Measurements from ENCODE around the gene PCGF2.

The PCGF2 gene

DNA sequence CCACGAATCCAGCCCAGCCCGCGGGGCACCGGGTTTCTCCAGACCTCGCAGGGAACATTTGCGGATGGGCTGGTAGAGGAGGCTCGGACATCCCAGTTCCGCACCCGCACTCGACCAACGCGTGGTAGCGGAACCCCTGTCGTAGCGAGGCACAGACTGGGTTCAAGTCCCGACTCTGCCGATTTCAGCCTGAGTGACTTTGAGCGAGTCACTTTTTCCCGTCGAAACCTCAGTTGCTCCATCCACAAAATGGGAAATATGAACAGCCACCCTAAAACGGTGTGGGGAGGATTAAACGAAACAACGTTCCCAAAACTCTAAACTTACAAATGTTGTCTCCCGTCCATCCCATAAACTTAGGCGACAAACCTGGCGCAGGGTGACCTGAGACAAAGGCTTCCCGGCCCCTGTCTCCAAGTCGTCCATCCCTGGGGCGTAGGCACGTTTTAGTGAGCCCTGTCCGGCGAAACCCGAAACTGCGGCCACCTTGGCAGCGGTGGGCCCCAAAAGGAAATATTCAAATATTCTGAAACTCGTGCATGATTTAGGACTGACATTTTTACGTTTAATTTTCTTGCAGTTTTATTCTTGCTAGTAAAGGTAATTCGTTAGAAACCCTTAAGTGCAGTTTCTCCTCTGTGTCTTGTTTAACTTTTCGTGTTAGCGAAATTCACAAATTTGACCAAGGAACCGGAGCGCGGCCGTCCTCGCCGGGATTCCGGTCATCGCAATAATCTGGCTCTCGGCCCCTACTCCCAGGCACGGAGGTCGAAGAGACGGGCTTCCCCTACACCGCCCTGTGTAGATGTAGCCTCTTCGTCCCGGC lies 45.0 kb downstream of the PCGF2 start:
- DNase-seq (ENCODE audit: low spot score) = peak; percentile 41

GRCh38 chr17:38702166-38702915 lies 45.8 kb downstream of the PCGF2 start:
- DNase-seq (ENCODE audit: low spot score) = peak; percentile 84

DNA sequence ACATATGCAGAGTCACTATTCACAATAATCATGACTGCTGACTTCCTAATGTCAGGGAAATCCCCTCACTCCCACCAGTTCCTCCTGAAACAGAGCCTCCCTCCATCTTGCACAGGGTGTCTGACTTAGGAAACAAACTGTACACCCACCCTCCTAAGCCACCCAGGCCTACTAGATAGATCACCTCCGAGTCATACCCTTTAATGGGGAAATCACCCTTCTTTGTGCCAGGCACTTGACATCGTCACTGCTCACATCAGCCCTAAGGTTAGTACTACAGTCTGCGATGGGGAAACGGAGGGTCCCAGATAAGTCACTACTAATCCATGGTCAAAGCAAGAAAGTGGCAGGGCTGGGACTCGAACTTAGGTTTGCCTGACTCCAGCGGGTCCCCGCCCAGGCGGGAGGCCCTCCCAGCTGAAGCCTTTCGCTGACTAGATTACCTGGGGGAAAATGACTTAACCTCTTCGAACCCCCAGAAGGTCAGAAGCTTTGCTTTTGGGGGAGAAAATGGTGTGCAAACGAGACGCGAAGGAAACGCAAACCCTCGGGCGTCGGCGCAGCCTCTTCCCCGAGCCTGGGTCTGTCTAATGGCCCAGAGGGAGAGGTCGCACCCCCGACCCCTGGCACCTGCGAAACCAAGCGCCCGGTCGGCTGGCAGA lies 46.5 kb downstream of the PCGF2 start:
- peak; percentile 83 for DNase-seq (ENCODE audit: low spot score)

GRCh38 chr17:38698760-38699159 lies 49.4 kb downstream of the PCGF2 start:
- no peak for DNase-seq (ENCODE audit: low spot score)

- no peak for DNase-seq (ENCODE audit: low spot score)
Observed at GRCh38 chr17:38697061-38697820, 50.9 kb downstream of the PCGF2 start.

GRCh38 chr17:38693700-38694329 lies 54.3 kb downstream of the PCGF2 start:
- no peak for DNase-seq (ENCODE audit: low spot score)

GRCh38 chr17:38691154-38691553 lies 57.0 kb downstream of the PCGF2 start:
- DNase-seq (ENCODE audit: low spot score) = no peak

GRCh38 chr17:38690386-38690785 lies 57.8 kb downstream of the PCGF2 start:
- no peak for DNase-seq (ENCODE audit: low spot score)

DNA sequence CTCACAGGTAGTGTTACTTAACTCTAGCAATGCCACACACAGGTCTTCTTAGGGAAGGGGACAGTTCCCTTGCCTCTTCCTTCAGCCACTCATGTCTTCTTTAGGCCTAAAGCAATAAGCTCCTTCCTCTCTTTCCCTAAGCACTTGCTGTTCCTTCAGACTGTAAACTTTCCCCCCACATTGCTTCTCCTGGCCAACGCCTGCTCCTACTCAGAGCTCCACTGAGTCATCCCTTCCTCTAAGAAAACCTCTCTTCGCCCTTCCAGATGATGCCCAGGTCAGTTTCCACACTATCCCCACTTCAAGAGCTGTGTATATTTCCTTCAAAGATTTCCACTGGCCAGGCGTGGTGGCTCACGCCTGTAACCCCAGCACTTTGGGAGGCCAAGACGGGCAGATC lies 60.9 kb downstream of the PCGF2 start:
- no peak for DNase-seq (ENCODE audit: low spot score)

DNA sequence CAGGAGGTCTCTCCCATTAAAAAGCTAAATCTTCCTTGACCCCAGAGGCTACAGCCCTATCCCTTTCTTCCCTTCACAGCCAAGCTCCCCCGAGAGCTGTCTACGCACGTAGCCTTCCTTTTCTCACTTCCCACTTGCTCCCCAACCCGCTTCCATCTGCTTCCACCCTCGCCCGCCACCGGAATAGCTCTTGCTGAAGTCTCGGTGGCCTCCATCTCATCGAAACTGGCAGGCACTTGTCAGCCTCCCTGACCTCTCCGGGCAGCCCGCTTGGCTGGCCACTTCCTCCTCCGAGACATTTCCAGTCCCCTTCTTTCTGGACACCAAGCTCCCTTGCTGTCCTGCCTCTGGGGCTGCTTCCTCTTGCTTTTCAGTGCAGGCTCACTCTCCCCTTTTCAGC lies 62.6 kb downstream of the PCGF2 start:
- DNase-seq (ENCODE audit: low spot score) = no peak

Data from activated CD4-positive, alpha-beta T cell treated with anti-CD3 and anti-CD28 coated beads, Interleukin-2, Interleukin-4, amounts not matched to agents 100 ng/mL and 50 ng/mL, durations not matched to agents 16 hours and 8 hours (primary cell).